Measurements from ENCODE around the gene KIF1A.

Gene KIF1A

GRCh38 chr2:240796543-240797499, 23.2 kb downstream of the KIF1A start:
- DNase-seq: no peak

DNA sequence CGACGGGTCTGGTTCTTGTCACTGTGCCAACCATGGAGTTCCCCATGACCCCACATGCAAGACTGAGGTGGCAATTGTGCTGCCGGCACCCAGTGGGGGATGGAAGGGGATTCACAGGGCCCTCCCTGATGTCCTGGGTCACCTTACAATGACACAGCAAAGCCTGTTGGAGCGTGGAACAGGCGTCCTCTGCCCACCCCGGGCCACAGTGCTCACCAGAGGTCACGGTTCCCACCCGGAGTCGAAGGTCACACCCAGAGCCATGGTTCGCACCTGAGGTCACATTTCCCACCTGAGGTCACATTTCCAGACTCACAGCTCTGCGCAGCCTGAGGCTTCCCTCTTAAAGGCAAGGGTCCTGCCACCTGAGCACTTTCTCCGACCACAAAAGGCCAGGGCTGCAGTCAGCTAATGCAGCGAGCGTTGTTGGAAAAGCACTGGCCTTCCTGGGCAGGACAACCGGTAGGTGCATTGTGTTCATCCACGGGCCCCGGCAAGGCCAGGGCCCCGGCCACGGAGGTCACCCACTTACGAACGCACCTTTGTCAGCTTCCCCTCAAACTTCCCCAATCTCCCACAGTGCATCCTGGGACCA, 24.0 kb downstream of the KIF1A start:
- DNase-seq: no peak

DNA sequence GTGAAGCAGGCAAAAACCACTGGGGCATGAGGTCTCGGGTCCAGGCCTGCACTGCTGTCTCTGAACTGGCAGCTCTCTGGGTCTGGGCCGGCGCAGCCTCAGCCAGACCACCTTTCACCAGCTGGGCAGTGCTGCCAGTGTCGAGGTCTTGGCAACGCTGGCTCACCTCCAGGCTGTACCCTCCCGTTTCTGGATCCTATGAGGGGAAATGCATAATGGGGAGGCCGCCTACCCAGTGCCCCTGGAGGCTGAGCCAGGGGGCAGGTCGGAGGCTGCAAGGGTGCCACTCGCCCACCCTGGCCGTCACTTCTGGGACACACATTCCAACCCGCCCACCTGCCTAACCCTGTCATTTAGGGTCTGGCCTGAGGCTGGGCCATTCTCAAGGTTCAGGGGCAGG, 24.6 kb downstream of the KIF1A start:
- no peak for DNase-seq

- DNase-seq: no peak
Measured at GRCh38 chr2:240794178-240794721, 25.8 kb downstream of the KIF1A start.

DNA sequence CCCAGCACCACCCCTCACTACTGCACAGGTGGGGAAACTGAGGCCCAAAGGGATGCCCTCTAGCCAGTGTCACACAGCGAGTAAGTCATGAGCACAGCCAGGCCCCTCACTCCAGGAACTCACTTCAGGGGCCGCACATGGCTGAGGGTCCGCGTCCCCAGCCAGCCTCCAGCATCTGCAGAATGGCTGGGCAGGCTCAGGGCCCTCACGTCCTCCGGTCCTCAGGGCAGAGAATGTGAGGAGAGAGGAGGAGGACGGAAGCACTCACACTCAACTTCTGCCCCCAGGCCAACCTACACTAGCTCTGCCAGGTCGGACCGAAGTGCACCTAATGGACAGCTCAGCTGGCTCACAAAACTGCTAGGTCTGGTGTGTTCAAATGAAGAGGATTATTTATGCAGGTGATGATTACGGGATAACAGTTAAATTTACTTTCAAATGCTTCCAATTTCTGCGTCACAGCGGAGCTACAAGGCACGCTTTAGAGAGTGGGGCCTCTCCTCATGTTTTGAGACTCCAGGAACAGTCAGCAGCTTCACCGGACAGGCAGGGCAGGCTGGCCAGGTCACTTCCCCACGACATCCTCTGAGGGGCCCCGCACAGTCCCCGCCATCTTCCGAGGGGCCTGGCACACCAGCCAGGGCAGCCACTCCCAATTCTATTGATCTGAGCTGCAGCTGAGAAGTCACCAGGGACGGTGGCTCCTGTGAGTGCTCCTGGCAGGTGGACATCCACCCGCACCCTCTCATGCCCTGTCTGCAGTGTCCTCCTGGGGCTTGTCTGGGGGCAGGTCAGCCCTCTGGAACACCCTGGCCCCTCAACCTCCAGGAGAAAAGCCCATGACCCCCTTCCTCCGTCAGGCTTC, 26.5 kb downstream of the KIF1A start:
- DNase-seq: no peak

GRCh38 chr2:240792629-240793312, 27.2 kb downstream of the KIF1A start:
- DNase-seq: no peak

DNA sequence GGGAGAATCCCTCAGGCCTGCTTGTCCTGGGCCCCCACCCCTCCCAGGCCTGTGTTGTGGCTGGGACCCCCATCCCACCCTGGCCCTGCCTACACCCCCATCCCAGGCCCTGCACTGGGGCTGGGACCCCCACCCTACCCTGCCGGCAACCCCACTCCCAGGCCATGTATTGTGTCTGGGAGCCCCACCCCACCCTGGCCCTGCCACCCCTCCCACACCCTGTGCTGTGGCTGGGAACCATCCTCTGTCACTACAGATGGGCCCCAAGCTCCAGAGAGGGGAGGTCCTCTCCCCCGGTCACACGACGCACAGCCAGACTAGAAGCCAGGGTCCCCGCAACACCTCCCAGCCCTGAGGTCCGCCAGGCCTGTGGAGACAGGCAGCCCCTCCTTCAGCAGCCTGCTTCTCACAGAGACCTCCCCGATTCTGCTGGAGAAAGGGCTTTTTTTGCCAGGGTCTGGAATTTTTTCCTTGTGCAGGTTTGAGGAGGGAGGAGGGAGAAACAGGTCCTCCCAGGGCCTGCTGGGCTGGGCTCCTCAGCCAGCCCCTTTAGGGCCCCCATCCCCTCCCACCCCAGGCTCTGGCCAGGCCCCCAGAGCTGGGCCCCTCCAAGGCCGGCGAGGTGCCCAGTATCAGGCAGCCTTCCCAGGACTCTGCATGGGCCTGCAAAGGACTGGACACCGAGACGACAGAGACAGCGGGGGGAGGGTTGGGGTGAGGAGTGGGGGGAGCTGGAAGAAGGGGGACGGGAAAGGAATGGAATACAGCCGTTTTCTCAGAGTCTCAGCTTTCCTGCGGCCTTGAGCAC, 28.0 kb downstream of the KIF1A start:
- DNase-seq: no peak

DNA sequence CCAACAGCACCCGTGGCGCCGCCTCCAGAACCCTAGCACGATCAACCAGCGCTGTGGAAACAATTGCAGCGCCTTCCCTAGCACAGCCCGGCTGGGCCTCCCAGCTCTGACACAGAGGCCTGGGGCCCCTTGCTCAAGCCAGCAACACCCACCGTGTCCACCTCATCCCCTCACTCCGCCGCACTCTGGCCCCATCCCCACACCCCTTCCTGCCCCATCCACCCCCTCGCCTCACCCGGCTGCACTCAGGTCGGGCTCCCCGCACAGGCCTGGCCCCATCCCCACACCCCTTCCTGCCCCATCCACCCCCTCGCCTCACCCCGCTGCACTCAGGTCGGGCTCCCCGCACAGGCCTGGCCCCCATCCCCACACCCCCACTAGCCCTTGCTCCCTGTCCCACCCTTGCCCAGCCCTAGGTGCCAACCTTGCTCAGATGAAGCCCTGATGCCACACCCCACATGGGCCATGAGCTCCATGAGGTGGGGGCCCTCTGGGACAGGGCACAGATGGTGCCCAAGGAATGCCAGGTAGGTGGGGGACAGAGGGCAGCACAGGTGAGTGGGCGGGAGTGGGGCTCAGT, 28.7 kb downstream of the KIF1A start:
- no peak for DNase-seq

DNA sequence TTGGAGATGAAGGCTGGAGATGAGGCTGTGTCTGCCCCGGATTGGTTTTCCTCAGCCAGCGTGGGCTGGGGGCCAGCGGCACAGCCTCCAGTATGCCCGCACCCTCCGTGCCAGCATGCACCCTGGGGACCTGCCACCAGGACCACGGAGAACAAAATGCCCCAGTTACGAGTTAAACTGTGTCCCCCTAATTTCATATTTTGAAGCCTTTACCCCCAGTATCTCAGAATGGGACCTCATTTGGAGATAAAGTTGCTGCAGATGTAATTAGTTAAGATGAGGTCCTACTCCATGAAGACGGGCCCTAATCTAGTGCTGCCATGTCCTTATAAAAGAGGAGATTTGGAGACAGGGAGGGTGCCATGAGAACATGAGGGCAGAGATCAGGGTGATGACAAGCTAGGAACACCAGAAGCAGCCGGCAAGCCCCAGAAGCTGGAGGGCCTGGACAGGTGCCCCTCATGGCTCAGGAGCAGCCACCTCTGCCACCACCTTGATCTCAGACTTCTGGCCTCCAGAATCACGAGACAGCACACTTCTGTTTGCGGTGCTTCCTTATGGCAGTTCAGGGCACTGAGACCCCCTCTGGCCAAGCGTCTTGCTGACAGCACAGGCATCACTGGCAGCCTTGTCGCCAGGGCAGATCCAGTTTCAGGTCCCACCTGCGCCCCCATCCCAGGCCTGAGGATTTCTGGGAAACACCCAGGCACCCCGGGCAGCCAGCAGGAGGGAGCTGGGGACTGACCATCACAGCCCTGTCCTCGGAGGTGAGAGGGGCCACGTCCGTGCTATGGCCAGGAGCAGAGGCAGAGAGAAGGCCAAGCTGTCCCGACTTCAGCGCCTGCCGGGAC, 29.4 kb downstream of the KIF1A start:
- DNase-seq: no peak

DNA sequence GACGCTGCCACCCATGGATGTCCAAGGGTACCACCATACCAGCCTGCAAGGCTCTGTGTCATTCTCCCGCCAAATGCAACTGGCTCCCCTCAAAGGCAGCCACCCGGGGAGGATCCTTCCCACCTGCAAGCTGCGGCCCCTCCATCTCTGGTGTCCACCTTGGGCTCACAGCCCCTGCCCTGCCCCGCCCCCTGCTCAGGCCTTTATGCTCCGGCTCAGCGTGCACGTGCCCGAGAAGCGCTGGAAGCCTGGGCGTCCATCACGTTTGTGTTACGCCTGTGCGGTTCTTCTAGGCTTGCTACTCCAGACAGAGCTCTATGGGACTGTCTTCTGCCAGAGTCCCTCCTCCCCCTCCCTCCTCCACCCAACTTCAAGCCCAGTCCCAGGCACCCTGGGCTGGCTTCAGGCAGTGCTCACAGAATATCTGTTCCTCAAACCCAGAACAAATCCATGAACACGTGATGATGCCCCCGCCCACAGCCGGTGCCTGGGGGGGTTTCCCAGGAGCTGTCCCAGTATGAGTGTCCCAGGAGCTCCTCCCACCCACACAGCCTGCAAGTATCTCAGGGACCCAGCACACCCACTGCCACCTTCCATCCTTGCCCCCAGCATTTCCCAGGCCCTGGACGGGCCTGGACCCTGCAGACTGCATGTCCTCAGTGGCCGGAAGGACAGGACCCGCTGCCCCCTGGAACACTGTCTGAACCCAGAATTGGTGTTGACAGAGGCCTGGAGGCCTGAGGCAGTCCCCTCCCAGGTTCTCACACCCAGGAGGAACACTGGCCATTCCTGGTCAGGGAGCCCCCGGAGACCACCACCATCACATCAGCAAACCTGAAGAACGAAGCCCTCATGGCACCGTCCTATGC, 30.3 kb downstream of the KIF1A start:
- DNase-seq: no peak

- no peak for DNase-seq
Measured at GRCh38 chr2:240789051-240789453, 31.0 kb downstream of the KIF1A start.

GRCh38 chr2:240788482-240788881, 31.5 kb downstream of the KIF1A start:
- no peak for DNase-seq

- DNase-seq: no peak
Measured at GRCh38 chr2:240787521-240788472, 32.2 kb downstream of the KIF1A start.

GRCh38 chr2:240786871-240787311, 33.1 kb downstream of the KIF1A start:
- no peak for DNase-seq

DNA sequence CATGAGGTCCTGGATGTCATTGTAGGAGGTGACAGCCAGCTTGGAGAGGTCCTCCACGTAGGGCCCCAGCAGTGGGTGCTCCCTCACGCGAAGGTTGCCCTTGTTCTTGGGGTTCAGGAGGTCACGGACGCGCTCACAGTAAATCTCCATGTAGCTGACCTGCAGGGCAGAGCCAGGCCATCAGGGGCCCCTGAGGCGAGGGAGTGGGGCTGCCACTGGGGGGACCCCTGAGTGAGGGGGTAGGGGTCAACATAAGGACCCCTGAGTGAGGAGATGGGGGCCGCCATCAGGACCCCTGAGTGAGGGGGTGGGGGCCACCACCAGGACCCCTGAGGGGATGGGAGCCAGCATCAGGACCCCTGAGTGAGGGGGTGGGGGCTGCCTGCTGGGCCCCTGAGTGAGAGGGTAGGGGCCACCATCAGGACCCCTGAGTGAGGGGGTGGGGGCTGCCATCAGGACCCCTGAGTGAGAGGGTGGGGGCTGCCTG, 33.6 kb downstream of the KIF1A start:
- DNase-seq: no peak

GRCh38 chr2:240785424-240786335, 34.3 kb downstream of the KIF1A start:
- no peak for DNase-seq

All from NCI-H1436 treated with DMSO at 0.1 percent for 48 hours (cell line).